Mesodermal cell (in vitro differentiated cells): Measurements from ENCODE around the gene NDUFS7.

Experiments
- H3K27ac ChIP-seq: 2 replicates; pipeline ENCODE4 v1.7.0; 2013; ENCODE audit warnings: mild to moderate bottlenecking, low read depth, low read length, moderate library complexity; ENCODE audit not compliant: severe bottlenecking
- H3K36me3 ChIP-seq: 2 replicates; pipeline ENCODE4 v1.7.1; 2013; ENCODE audit warnings: mild to moderate bottlenecking, low read length, moderate library complexity; ENCODE audit not compliant: control insufficient read depth, insufficient read depth
- H3K4me1 ChIP-seq: one replicate; pipeline ENCODE4 v1.7.1; 2013; ENCODE audit warnings: mild to moderate bottlenecking, low read length; ENCODE audit not compliant: insufficient read depth, control insufficient read depth, poor library complexity, severe bottlenecking
- H3K4me3 ChIP-seq: 2 replicates; pipeline ENCODE4 v1.7.0; 2013; ENCODE audit warnings: low read length, control low read depth, mild to moderate bottlenecking; ENCODE audit not compliant: insufficient read depth, poor library complexity, severe bottlenecking; ENCODE audit errors: extremely low read depth
- H3K9me3 ChIP-seq: 2 replicates; pipeline ENCODE4 v1.7.1; 2013; ENCODE audit warnings: mild to moderate bottlenecking, low read length, moderate library complexity; ENCODE audit not compliant: control insufficient read depth
- WGBS, 2 experiments: methylation state at CpG; one replicate each; pipeline ENCODE4 v1.1.5; 2013; ENCODE audit warnings: missing lambda C conversion rate in 2 of 2; ENCODE audit not compliant: insufficient coverage in 2 of 2; 5-methylcytosine and 5-hydroxymethylcytosine counted together

NDUFS7 gene

GRCh38 chr19:1377176-1377964 lies 6.3 kb upstream of the NDUFS7 start:
- H3K36me3 ChIP-seq = peaks cover 38% of the 10 kb centered on the region
- 98% methylated on average over 40 to 43 of the region's 43 CpGs for WGBS, 2 experiments
- H3K4me1 ChIP-seq = peaks cover 5% of the 10 kb centered on the region
- H3K27ac ChIP-seq = no peak overlapping the region
- H3K9me3 ChIP-seq = no peaks in the 10 kb centered on the region
- H3K4me3 ChIP-seq = no peak overlapping the region

GRCh38 chr19:1377965-1378785 lies 5.5 kb upstream of the NDUFS7 start:
- 93 to 95% methylated on average over 28 to 32 of the region's 33 CpGs for WGBS, 2 experiments
- H3K27ac ChIP-seq = no peak overlapping the region
- H3K4me3 ChIP-seq = no peak overlapping the region

GRCh38 chr19:1379126-1379905 lies 4.4 kb upstream of the NDUFS7 start:
- peaks cover 19% of the 10 kb centered on the region for H3K36me3 ChIP-seq
- no peaks in the 10 kb centered on the region for H3K9me3 ChIP-seq
- 96 to 97% methylated on average over 20 to 25 of the region's 27 CpGs for WGBS, 2 experiments
- H3K4me1 ChIP-seq = peaks cover 5% of the 10 kb centered on the region
- H3K27ac ChIP-seq = no peak overlapping the region
- no peak overlapping the region for H3K4me3 ChIP-seq

More at GRCh38 chr19:1377965-1378785, 5.5 kb upstream of the NDUFS7 start:
- Histone ChIP-seq H3K9me3 (no peaks in the 10 kb centered on the region), H3K4me1 (peaks cover 5% of the 10 kb centered on the region), H3K36me3 (peaks cover 30% of the 10 kb centered on the region)

GRCh38 chr19:1379961-1380489 lies 3.7 kb upstream of the NDUFS7 start:
- H3K27ac ChIP-seq = no peak overlapping the region
- peaks cover 5% of the 10 kb centered on the region for H3K4me1 ChIP-seq
- H3K36me3 ChIP-seq = peaks cover 16% of the 10 kb centered on the region
- H3K4me3 ChIP-seq = no peak overlapping the region
- no peaks in the 10 kb centered on the region for H3K9me3 ChIP-seq
- WGBS, 2 experiments = 88% methylated on average over 7 to 12 of the region's 12 CpGs

- 93 to 95% methylated on average over 2 of the region's 3 CpGs for WGBS, 2 experiments
- H3K4me3 ChIP-seq = no peak overlapping the region
- H3K36me3 ChIP-seq = peaks cover 6% of the 10 kb centered on the region
- no peak overlapping the region for H3K27ac ChIP-seq
- no peaks in the 10 kb centered on the region for H3K9me3 ChIP-seq
- H3K4me1 ChIP-seq = peaks cover 5% of the 10 kb centered on the region
Observed at GRCh38 chr19:1382250-1382649, 1.5 kb upstream of the NDUFS7 start.

GRCh38 chr19:1383017-1383311 lies 743 bp upstream of the NDUFS7 start:
- Histone ChIP-seq H3K4me1 (peaks cover 5% of the 10 kb centered on the region), H3K4me3 (no peak overlapping the region), H3K27ac (no peak overlapping the region), H3K36me3 (no peaks in the 10 kb centered on the region), H3K9me3 (no peaks in the 10 kb centered on the region)
- 22% methylated on average over 9 of the region's 9 CpGs for WGBS, 2 experiments

- H3K4me3 ChIP-seq = peak overlapping the region; percentile 86
- H3K36me3 ChIP-seq = peaks cover 6% of the 10 kb centered on the region
- peak overlapping the region; percentile 76 for H3K27ac ChIP-seq
- WGBS, 2 experiments = 1 to 2% methylated on average over 23 of the region's 23 CpGs
- peaks cover 5% of the 10 kb centered on the region for H3K4me1 ChIP-seq
- no peaks in the 10 kb centered on the region for H3K9me3 ChIP-seq
Observed at GRCh38 chr19:1384085-1384462, 367 bp downstream of the NDUFS7 start.

- Histone ChIP-seq H3K4me3 (peak overlapping the region; percentile 86), H3K9me3 (no peaks in the 10 kb centered on the region), H3K36me3 (peaks cover 11% of the 10 kb centered on the region), H3K27ac (no peak overlapping the region), H3K4me1 (peaks cover 5% of the 10 kb centered on the region)
- 47 to 62% methylated on average over 12 to 15 of the region's 17 CpGs for WGBS, 2 experiments
Observed at GRCh38 chr19:1384478-1385110, 887 bp downstream of the NDUFS7 start.

GRCh38 chr19:1385816-1386215 lies 2.1 kb downstream of the NDUFS7 start:
- Histone ChIP-seq H3K36me3 (peaks cover 20% of the 10 kb centered on the region), H3K4me1 (peaks cover 5% of the 10 kb centered on the region), H3K27ac (no peak overlapping the region), H3K9me3 (no peaks in the 10 kb centered on the region), H3K4me3 (no peak overlapping the region)
- WGBS, 2 experiments = 50 to 94% methylated on average over 2 to 3 of the region's 3 CpGs
